Activated CD4-positive, alpha-beta T cell treated with anti-CD3 and anti-CD28 coated beads, Interleukin-2, amount 10 ng/mL, durations not matched to agents 24 days and 14 days (primary cell): ENCODE data around the gene UBAP2. TPM values are rescaled to one million over a fixed set of nuclear protein-coding genes. Genes with fewer than 3 reads are reported as not detected.
"Not testable (repeated sequence)": the region's sequence is repeated elsewhere in the genome, so short reads cannot be mapped to it uniquely, and the experiment has no call there.

ENCODE experiments used
- DNase-seq: peaks from one replicate; pipeline ENCODE4 v3.0.0; 2022
- H3K27ac Mint-ChIP-seq: one replicate; pipeline ENCODE4 v1.8.0; 2022; ENCODE audit warnings: mild to moderate bottlenecking, mixed read lengths
- H3K27me3 Mint-ChIP-seq: one replicate; pipeline ENCODE4 v1.8.0; 2022; ENCODE audit warnings: mixed read lengths
- H3K36me3 Mint-ChIP-seq: one replicate; pipeline ENCODE4 v1.8.0; 2022; ENCODE audit warnings: low read depth, mild to moderate bottlenecking, mixed read lengths
- H3K4me1 Mint-ChIP-seq: one replicate; pipeline ENCODE4 v1.8.0; 2021; ENCODE audit warnings: mixed read lengths
- H3K4me3 Mint-ChIP-seq: one replicate; pipeline ENCODE4 v1.8.0; 2022; ENCODE audit warnings: mild to moderate bottlenecking, moderate library complexity, mixed read lengths
- H3K9me3 Mint-ChIP-seq: one replicate; pipeline ENCODE4 v1.8.0; 2021; ENCODE audit warnings: mixed read lengths
- intact Hi-C: fragments of 100-400 bp; cut with micrococcal nuclease; formaldehyde crosslinking; loops from one replicate; pipeline ENCODE4 v1.15.1; 2023
- total RNA-seq: library from RNA; stranded (reverse); gene quantifications from 2 replicates; pipeline ENCODE4 v1.2.3, GENCODE V29; 2022

The UBAP2 gene
- total RNA-seq, 1 donor from 2014 or later = 55.6 TPM

- no peaks in the 10 kb centered on the region for H3K9me3 Mint-ChIP-seq
- intact Hi-C loops = no loop called here
- no peaks in the 10 kb centered on the region for H3K27me3 Mint-ChIP-seq
- H3K36me3 Mint-ChIP-seq = peaks cover 32% of the 10 kb centered on the region
- peaks cover 14% of the 10 kb centered on the region for H3K4me1 Mint-ChIP-seq
- no peak overlapping the region for H3K27ac Mint-ChIP-seq
- no peak overlapping the region for H3K4me3 Mint-ChIP-seq
- no peak for DNase-seq
Measured at GRCh38 chr9:34035656-34036055, 13.0 kb downstream of the UBAP2 start.

- H3K27ac Mint-ChIP-seq = peak overlapping the region; percentile 9
- intact Hi-C loops = no loop called here
- no peak overlapping the region for H3K4me3 Mint-ChIP-seq
- H3K9me3 Mint-ChIP-seq = no peaks in the 10 kb centered on the region
- no peaks in the 10 kb centered on the region for H3K27me3 Mint-ChIP-seq
- H3K36me3 Mint-ChIP-seq = peaks cover 32% of the 10 kb centered on the region
- peaks cover 14% of the 10 kb centered on the region for H3K4me1 Mint-ChIP-seq
- DNase-seq = no peak
Measured at GRCh38 chr9:34034698-34035065, 14.0 kb downstream of the UBAP2 start.

GRCh38 chr9:34032631-34033030 is 16.1 kb downstream of the UBAP2 start:
- Mint-ChIP-seq H3K27me3 (no peaks in the 10 kb centered on the region), H3K36me3 (peaks cover 32% of the 10 kb centered on the region), H3K4me3 (no peak overlapping the region)

GRCh38 chr9:34027845-34028574 is 20.7 kb downstream of the UBAP2 start:
- intact Hi-C loops = no loop called here
- Mint-ChIP-seq H3K4me1 (peaks cover 10% of the 10 kb centered on the region), H3K36me3 (peaks cover 21% of the 10 kb centered on the region), H3K27ac (no peak overlapping the region), H3K27me3 (no peaks in the 10 kb centered on the region), H3K9me3 (no peaks in the 10 kb centered on the region), H3K4me3 (no peak overlapping the region)
- DNase-seq = no peak

More at GRCh38 chr9:34032631-34033030, 16.1 kb downstream of the UBAP2 start:
- no peak overlapping the region for H3K27ac Mint-ChIP-seq
- no peak for DNase-seq
- intact Hi-C loops = no loop called here
- no peaks in the 10 kb centered on the region for H3K9me3 Mint-ChIP-seq
- H3K4me1 Mint-ChIP-seq = peaks cover 12% of the 10 kb centered on the region

GRCh38 chr9:34025811-34026210 is 22.9 kb downstream of the UBAP2 start:
- Mint-ChIP-seq H3K27ac (no peak overlapping the region), H3K4me3 (no peak overlapping the region), H3K27me3 (no peaks in the 10 kb centered on the region), H3K4me1 (peaks cover 10% of the 10 kb centered on the region), H3K36me3 (peaks cover 8% of the 10 kb centered on the region), H3K9me3 (no peaks in the 10 kb centered on the region)
- intact Hi-C loops = no loop called here
- no peak for DNase-seq

GRCh38 chr9:34025062-34025461 is 23.6 kb downstream of the UBAP2 start:
- DNase-seq = no peak
- peaks cover 8% of the 10 kb centered on the region for H3K36me3 Mint-ChIP-seq
- no peak overlapping the region for H3K4me3 Mint-ChIP-seq
- H3K4me1 Mint-ChIP-seq = peaks cover 10% of the 10 kb centered on the region
- H3K9me3 Mint-ChIP-seq = no peaks in the 10 kb centered on the region
- H3K27me3 Mint-ChIP-seq = no peaks in the 10 kb centered on the region
- intact Hi-C loops = no loop called here
- H3K27ac Mint-ChIP-seq = no peak overlapping the region

- H3K4me3 Mint-ChIP-seq, H3K36me3 Mint-ChIP-seq, H3K27me3 Mint-ChIP-seq, H3K9me3 Mint-ChIP-seq, H3K4me1 Mint-ChIP-seq, H3K27ac Mint-ChIP-seq, intact Hi-C loops, DNase-seq: not testable (repeated sequence)
Measured at GRCh38 chr9:34024476-34024875, 24.2 kb downstream of the UBAP2 start.

GRCh38 chr9:34016149-34016548 is 32.5 kb downstream of the UBAP2 start:
- Mint-ChIP-seq H3K4me1 (peaks cover 2% of the 10 kb centered on the region), H3K27me3 (no peaks in the 10 kb centered on the region), H3K9me3 (no peaks in the 10 kb centered on the region), H3K27ac (no peak overlapping the region), H3K4me3 (no peak overlapping the region), H3K36me3 (peaks cover 16% of the 10 kb centered on the region)
- intact Hi-C loops = no loop called here
- DNase-seq = no peak

- DNase-seq = peak; percentile 62
- Mint-ChIP-seq H3K4me3 (no peak overlapping the region), H3K27me3 (no peaks in the 10 kb centered on the region), H3K36me3 (peaks cover 25% of the 10 kb centered on the region), H3K27ac (no peak overlapping the region), H3K9me3 (no peaks in the 10 kb centered on the region), H3K4me1 (peaks cover 2% of the 10 kb centered on the region)
- intact Hi-C loops = no loop called here
Measured at GRCh38 chr9:34010979-34011378, 37.7 kb downstream of the UBAP2 start.

- Mint-ChIP-seq H3K36me3 (peaks cover 33% of the 10 kb centered on the region), H3K4me3 (no peak overlapping the region), H3K4me1 (peaks cover 2% of the 10 kb centered on the region), H3K9me3 (no peaks in the 10 kb centered on the region), H3K27me3 (no peaks in the 10 kb centered on the region), H3K27ac (no peak overlapping the region)
- intact Hi-C loops = no loop called here
- no peak for DNase-seq
Measured at GRCh38 chr9:34001951-34002350, 46.7 kb downstream of the UBAP2 start.

GRCh38 chr9:34001298-34001697 is 47.4 kb downstream of the UBAP2 start:
- Mint-ChIP-seq H3K9me3 (no peaks in the 10 kb centered on the region), H3K4me3 (no peak overlapping the region), H3K27me3 (no peaks in the 10 kb centered on the region), H3K36me3 (peaks cover 37% of the 10 kb centered on the region), H3K27ac (no peak overlapping the region), H3K4me1 (peaks cover 2% of the 10 kb centered on the region)
- intact Hi-C loops = no loop called here
- no peak for DNase-seq

- intact Hi-C loops = no loop called here
- Mint-ChIP-seq H3K4me3 (no peak overlapping the region), H3K36me3 (peaks cover 39% of the 10 kb centered on the region), H3K27me3 (no peaks in the 10 kb centered on the region), H3K27ac (no peak overlapping the region), H3K9me3 (no peaks in the 10 kb centered on the region), H3K4me1 (no peaks in the 10 kb centered on the region)
- DNase-seq = no peak
Measured at GRCh38 chr9:33995449-33995848, 53.2 kb downstream of the UBAP2 start.

GRCh38 chr9:33993104-33993503 is 55.6 kb downstream of the UBAP2 start:
- Mint-ChIP-seq H3K4me3 (no peak overlapping the region), H3K27me3 (no peaks in the 10 kb centered on the region), H3K4me1 (peaks cover 11% of the 10 kb centered on the region), H3K27ac (no peak overlapping the region), H3K9me3 (no peaks in the 10 kb centered on the region), H3K36me3 (peaks cover 40% of the 10 kb centered on the region)
- DNase-seq = no peak
- intact Hi-C loops = no loop called here

- no peaks in the 10 kb centered on the region for H3K9me3 Mint-ChIP-seq
- H3K36me3 Mint-ChIP-seq = peaks cover 39% of the 10 kb centered on the region
- no peak overlapping the region for H3K4me3 Mint-ChIP-seq
- no peak for DNase-seq
- peaks cover 11% of the 10 kb centered on the region for H3K4me1 Mint-ChIP-seq
- intact Hi-C loops = no loop called here
- H3K27me3 Mint-ChIP-seq = no peaks in the 10 kb centered on the region
- H3K27ac Mint-ChIP-seq = no peak overlapping the region
Measured at GRCh38 chr9:33992632-33993031, 56.1 kb downstream of the UBAP2 start.
